EL (cell line): ENCODE data around the gene SLU7.

Source experiments
- DNase-seq: peaks from one replicate; pipeline ENCODE4 v3.0.0-alpha.2; 2016

The SLU7 gene

GRCh38 chr5:160399402-160400353, 19.2 kb downstream of the SLU7 start, which contains the start of gene FAM200C:
Gene FAM200C (minus strand): TSS chr5:160400054. CDS start chr5:160395490, 4,564 bp downstream.
- DNase-seq = peak; percentile 95

GRCh38 chr5:160398806-160399205, 20.1 kb downstream of the SLU7 start:
- DNase-seq = peak; percentile 29

- no peak for DNase-seq
Observed at GRCh38 chr5:160397492-160397891, 21.4 kb downstream of the SLU7 start.

GRCh38 chr5:160395111-160395510, 23.8 kb downstream of the SLU7 start:
- no peak for DNase-seq

GRCh38 chr5:160390787-160391696, 27.8 kb downstream of the SLU7 start:
- DNase-seq = peak; percentile 21

- DNase-seq = no peak
Observed at GRCh38 chr5:160387445-160387844, 31.4 kb downstream of the SLU7 start.

- DNase-seq = no peak
Observed at GRCh38 chr5:160385496-160385895, 33.4 kb downstream of the SLU7 start.

- DNase-seq = no peak
Observed at GRCh38 chr5:160384681-160385080, 34.2 kb downstream of the SLU7 start.

GRCh38 chr5:160382346-160382745, 36.5 kb downstream of the SLU7 start:
- DNase-seq = no peak

GRCh38 chr5:160380041-160380440, 38.8 kb downstream of the SLU7 start:
- DNase-seq = no peak

- no peak for DNase-seq
Observed at GRCh38 chr5:160379511-160379910, 39.4 kb downstream of the SLU7 start.

GRCh38 chr5:160378330-160378729, 40.6 kb downstream of the SLU7 start:
- no peak for DNase-seq

- DNase-seq = no peak
Observed at GRCh38 chr5:160377651-160378050, 41.2 kb downstream of the SLU7 start.

- no peak for DNase-seq
Observed at GRCh38 chr5:160376416-160376815, 42.5 kb downstream of the SLU7 start.

GRCh38 chr5:160375701-160376100, 43.2 kb downstream of the SLU7 start:
- no peak for DNase-seq

- no peak for DNase-seq
Observed at GRCh38 chr5:160375166-160375565, 43.7 kb downstream of the SLU7 start.

- no peak for DNase-seq
Observed at GRCh38 chr5:160371294-160371693, 47.6 kb downstream of the SLU7 start.

GRCh38 chr5:160370713-160371034, 48.2 kb downstream of the SLU7 start:
- no peak for DNase-seq

- DNase-seq = peak; percentile 76
Observed at GRCh38 chr5:160369990-160370712, 48.7 kb downstream of the SLU7 start, which contains the start of gene C1QTNF2. Gene C1QTNF2 (minus strand): TSS chr5:160370626. CDS start chr5:160355011, 15,615 bp downstream.

GRCh38 chr5:160367885-160368284, 51.0 kb downstream of the SLU7 start:
- DNase-seq = no peak

- no peak for DNase-seq
Observed at GRCh38 chr5:160367261-160367660, 51.6 kb downstream of the SLU7 start.

GRCh38 chr5:160366230-160366629, 52.7 kb downstream of the SLU7 start:
- DNase-seq = no peak
